HG03575 (cell line): ENCODE data around the gene DCHS1.

ENCODE experiments used
- ATAC-seq: cut with Tn5 transposase; IDR thresholded peaks from one replicate; pipeline ENCODE4 v1.9.1; 2021; ENCODE audit not compliant: unreplicated experiment, insufficient number of reproducible peaks, low FRiP score; ENCODE audit errors: extremely low read depth

Gene DCHS1

DNA sequence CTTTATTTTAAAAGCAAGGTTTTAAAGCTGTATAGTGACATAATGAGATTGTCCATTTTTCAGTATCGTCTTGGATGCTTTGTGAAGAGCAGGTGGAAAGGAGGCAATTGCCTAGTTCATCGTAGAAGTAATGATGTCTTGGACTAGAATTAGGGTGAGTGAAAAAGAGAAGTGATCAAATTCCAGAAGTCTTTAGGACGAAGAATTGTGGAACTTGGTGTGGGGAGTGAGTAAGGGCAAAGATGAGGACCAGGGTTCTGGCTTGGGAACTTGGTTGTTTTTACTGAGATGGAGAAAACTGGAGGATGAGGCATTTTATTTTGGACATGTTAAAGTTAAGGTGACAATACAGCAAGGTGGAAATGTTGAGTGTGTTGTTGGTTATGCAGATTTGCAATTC is 50.8 kb downstream of the DCHS1 start:
- ATAC-seq, result no peak

DNA sequence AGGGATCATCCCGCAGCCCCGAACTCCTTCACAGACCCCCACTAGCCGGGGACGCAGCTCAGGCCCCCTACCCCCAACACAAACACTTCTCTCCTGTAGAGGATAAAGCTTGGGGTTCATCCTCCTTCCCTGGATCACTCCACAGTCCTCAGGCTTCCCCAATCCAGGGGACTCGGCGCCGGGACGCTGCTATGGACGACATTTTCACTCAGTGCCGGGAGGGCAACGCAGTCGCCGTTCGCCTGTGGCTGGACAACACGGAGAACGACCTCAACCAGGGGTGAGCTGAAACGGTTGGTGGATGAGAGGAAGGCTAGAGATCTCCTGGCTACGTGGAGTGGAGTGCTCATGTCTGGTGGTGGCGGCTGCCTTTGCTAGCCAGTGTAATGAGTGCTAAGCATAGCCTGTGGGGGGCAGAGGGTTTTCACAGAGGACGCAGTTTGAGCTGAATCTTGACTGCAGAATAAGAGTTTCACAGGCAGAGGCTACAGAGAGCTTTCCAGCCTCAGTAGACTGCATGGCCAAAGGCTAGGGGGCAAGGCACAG is 51.5 kb downstream of the DCHS1 start:
- ATAC-seq, result no peak

DNA sequence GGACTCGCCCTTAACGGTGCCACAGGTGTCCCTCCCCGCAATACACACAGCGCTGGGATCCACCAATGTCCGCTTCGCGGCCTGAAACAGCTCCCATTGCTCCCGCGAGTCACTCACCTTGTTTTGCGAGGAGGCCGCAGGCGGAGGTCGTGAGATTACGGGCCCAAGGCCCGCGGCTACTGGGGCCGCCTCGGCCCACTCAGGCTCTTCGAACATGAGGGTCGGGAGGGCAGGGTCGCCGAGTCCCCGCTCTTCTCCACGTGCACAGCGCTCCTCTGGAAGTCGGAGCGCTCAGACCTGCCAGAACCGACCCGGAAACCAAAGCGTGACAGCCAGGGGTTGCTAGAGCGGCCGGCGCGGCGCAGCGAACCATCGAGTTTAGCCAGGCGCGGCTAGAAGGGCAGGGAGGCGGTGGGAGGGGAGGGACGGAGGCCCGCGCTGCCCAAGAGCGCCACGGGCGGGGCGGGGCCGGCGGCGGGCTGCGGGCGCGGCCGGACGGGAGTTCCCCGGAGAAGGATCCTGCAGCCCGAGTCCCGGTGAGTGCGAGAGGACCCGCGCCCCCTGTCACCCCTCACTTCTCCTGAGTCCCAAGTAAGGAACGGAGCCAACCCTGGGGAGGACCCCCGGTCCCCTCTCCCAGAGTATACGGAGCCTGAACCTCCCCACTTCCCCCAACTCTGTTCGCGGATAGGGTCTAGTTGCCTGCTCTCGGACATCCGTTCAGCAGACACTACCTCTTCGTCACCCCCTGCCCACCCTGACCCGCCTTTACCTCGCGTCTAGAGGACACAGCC is 52.1 kb downstream of the DCHS1 start, which contains the start of the genes ILK and RRP8:
Gene ILK, plus strand, starts transcription at position 488 of the 794 bp plus-strand sequence. CDS start 498 bp downstream, outside the sequence.
Gene RRP8, minus strand, starts transcription at position 330 of the 794 bp plus-strand sequence. Its CDS starts 114 bp downstream, at position 216.
- ATAC-seq, result no peak

DNA sequence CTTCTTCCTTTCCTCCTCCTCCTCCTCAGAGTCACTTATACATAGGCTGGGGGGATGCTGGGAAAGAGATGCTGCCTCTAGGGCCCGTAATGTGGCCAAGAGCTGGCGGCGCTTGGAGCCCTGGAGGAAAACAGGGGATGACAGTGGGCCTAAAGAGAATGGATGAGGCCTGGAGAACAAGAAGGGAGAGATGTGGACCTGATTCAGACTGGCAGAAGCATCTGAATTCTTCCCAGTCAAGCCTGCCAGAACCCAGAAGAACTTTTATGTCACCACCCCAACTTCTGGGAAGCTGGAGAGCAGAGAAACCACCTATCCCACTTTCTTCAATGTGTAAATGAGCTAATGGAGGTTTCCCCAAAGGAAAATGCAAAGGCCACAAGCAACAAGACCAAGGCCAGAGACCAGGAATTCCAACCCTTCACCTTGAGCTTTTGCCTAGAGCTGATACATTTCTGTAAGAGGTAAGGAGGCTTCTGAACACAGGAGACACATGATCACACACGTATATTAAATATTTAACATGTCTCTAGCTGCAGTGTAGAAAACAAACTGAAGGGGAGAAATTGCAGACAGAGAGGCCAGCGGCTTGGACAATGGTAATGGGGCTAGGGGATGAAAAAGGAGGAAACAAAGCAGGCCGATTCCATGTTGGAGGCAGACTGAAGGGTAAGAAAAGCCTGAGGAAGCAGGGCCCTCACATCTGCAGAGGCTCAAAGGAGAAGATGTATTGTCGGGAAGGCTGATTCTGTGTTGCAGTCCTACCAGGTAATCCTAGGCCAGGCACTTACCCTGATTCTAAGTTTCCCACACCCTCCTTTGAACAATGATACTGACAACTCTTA is 53.3 kb downstream of the DCHS1 start:
- ATAC-seq, result no peak

DNA sequence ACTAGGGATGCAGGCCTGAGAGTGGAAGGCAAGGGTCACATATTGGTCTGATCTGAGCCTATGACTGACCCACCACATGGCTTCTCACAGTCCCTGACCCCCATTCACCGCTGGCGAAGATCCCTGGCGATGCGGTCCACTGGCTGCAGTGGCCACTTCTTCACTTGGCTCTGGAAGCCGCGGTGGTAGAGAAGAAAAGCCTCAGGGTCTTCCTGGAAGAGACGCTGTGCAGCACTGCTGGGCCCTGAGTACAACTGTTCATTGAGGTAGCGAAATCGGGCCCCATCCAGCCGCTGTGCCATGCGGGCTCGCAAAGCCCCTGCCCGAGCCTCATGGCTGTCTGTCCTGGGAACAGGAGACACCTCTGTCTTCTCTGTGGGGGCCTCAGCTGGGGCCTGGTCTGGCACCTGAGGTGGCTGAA is 54.6 kb downstream of the DCHS1 start:
- ATAC-seq, result no peak

DNA sequence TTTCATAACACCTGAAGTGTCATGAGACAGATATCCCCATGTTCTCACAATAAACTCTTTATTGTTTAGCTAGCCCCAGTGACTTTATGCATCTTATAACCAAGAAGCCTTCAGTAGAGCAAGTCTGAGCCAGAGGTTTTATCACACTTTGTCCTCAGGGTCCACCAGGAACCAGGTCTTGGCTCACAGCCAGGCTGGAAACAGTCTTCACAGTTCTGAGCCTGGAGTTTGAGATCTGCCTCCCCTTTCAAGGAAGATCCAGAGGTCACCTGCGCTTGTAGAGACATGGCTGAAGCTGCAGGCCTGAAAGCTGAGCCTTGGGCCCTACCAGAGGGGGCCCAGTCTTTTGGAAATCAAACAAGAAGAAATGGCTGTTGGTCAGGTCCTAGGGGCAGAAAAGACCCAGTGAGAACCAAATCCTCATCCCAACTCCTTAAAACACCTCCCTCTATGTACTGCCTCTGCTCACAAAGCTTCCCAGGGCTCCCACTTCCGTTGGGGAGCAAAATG is 55.7 kb downstream of the DCHS1 start:
- no peak for ATAC-seq

DNA sequence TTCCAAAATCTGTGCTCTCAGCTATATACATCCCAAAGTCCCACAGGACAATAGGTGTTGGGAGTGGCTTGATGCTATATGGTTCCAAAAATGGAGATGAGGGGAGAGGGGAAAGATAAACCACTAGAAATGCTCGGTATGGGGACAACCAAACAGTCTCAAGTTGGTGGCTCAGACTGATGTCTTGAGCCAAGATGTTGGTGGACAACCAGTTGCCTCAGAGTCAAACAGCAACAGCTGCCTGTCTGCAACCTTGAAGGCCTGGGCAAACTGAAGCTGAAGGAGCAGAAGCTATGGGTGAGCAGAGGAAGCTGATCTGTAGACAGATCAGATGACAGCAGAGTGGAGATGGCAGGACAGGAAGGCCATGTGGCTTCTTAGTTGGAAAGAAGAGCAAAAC is 56.2 kb downstream of the DCHS1 start:
- ATAC-seq, result no peak

DNA sequence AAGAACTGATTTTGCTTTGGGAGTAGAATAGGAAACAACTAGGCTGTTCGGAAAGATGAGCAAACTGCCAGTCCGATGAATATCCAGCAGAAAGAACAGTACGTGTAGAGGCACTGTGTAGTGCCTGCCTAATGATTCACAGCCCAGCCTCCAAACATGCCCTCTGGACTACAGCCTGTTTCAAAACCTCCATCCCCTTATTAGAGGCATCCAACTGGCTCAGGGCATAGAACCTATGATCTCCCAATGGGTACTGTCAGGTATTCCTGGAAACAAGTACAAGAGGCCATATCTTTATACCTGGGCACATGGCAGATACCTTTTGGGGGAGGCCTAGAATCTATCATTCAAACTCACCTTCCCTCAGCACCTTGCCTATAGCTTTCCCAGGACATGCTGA is 57.1 kb downstream of the DCHS1 start:
- no peak for ATAC-seq

DNA sequence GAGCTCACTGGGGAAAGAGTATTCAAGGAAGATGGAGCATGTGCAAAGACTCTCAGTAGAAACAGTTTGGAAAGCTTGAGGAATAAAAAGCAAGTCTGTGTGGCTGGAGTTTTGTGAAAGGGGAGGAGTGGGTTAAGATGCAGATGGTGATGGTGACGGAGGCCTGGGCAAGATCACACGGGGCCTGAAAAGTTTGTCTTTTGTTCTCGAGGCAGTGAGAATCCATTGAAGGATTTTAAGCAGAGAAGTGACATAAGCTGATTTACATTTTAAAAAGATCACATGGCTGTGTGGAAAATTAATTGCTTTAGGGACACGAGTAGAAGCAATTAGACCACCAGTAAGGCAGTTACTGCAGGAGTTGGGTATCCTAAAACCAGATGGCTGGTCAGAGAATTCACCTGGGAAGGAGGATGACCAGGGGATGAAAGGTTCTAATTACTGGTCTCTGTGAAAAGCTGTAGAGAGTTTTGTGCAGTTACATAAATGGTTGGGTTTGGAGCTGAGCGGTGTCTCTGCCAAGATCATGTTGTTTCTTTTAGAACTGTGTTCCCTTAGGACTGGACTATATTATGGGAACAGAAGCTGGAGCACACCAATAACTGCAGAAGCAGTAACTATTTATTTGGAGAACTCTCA is 59.3 kb downstream of the DCHS1 start:
- no peak for ATAC-seq

DNA sequence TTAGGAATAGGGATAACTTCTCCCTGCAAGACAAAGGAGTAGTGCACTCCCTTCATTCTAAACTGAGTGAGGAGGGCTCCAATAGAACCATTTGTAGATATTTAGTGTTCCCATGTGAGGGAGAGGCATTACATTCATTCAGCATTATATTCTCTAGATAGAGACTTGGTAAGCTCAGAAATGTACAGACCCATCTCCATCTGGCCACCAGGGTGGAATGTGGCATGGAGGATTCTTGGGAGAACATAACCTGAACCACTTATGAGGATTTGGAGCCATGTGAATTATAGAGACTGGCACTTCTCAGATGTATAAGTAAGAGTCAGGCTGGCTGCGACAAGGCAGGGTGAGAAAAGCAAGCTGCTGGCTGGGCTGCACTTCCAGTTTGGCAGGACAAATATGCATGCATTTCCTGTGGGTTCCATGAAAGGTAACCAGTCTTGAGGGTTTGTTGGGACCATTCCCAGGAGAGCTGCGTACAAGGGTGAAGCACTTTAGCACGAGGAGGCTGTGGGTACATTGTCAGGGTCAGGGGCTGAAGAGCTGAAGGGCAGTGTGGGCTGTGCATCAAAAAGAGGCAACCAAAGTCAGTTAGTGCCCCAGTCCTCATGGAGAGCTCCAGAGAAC is 61.4 kb downstream of the DCHS1 start:
- no peak for ATAC-seq

DNA sequence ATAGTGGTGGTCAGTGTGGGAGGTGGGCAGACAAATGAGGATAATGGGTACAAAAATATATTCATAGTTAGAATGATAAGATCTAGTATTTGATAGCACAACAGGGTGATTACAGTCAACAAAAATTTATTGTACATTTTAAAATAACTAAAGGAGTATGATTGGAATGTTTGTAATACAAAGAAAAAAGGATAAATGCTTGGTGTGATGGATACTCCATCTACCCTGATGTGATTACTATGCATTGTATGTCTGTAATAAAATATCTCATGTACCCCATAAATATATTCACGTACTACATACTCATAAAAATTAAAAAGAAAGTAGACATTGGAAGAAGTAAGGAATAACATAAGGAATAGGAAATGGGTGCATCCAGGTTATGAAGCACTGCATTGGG is 67.6 kb downstream of the DCHS1 start:
- ATAC-seq, result no peak

DNA sequence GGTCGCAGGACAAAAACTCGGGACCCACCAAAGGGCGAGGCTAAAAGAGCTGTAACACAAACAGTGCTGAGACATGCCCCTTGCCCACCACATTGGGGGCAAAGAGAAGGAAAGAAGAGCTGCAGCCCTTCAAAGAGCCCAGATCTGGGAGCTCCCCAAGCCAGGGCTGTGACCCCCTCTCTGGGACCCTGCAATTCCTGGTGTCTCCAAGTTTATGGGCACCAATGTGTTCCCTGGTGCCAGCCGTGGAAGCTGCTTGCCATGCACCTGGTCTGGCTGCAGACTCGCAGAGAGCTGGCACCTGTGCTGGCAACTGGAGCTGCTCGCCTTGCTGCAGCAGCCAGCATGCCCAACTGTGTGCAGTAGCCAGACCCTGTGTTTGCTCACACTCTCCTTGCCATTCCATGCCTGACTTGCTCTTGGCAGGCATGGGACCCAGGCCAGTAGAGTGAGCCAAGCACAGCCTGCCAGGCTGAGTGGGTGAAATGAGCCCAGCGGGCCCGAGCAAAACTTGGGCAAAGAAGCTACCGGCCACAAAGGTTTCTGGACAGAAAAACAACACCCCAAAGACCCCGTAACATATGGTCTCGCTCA is 68.2 kb downstream of the DCHS1 start:
- no peak for ATAC-seq

DNA sequence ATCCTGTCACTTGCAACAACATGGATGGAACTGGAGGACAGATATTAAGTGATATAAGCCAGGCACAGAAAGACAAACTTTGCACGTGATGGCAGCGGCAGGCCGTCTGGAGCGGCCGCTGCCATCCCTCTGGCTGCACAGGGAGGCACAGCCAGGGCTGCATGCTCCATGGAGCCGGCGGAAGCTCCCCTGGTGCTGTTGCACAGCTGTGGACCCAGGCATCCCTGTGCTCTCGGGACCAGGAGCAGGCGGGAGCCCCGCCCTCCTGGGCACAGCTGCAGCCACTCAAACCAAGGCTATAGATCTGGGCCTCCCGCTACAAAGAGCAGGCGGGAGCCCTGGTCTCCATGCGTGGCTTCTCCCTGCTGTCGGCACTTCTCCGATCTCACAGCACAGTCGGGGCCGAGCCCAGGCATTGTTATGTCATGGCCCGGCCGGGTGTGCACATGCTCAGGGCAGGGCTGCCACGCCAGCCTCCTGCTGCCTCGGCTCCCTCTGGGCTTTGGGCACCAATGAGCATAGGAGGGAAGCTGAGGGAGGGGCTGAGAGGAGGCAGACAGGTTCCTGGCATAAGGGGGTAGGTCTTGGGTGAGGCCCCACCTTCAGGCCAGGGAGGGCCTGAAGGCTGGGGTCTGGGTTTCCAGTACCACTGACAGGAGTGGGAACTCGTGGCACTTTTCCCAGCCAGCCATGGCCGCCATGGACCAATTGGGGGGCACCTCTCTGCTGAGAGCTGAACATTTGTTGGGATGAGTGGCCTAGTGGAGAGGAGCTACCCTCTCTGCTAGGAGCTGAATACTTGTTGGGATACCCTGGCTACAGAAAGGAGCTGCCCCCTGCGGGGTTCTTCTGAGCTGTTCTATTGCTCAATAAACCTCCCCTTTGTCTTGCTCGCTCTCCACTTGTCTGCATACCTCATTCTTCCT is 68.9 kb downstream of the DCHS1 start:
- no peak for ATAC-seq

DNA sequence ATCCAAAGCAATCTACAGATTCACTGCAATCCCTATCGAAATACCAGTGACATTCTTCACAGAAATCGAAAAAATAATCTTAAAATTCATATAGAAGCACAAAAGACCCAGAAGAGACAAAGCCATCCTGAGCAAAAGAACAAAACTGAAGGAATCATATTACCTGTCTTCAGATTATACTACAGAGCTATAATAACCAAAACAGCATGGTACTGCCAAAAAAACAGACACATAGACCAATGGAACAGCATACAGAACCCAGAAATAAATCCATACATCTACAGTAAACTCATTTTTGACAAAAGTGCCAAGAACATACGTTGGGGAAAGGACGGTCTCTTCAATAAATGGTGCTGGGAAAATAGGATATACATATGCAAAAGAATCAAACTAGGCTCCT is 71.1 kb downstream of the DCHS1 start:
- no peak for ATAC-seq

DNA sequence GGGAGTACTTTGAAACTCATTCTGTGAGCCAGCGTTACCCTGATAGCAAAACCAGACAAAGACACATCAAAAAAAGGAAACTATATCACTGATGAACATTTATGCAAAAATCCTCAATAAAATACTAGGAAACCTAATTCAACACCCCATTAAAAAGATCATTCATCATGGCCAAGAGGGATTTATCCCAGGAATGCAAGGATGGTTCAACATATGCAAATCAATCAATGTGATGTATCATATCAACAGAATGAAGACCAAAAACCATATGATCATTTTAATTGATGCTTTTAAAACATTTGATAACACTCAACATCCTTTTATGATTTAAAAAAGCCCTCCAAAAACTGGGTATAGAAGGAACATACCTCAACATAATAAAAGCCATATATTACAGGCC is 72.0 kb downstream of the DCHS1 start:
- no peak for ATAC-seq

DNA sequence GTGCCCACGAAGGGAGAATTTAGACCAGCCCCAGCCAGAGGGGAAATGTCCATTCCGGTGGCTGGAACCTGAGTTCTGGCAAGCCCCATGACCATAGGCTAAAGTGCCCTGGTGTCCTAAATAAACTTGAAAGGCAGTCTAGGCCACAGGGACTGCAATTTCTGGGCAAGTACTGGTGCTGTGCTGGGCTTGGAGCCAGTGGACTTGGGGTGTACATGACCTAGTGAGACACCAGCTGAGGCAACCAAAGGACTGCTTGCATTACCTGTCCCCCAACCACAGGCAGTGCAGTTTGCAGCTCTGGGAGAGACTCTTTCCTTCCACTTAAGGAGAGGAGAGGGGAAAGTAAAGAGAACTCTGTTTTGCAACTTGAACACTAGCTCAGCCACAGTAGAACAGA is 75.9 kb downstream of the DCHS1 start:
- no peak for ATAC-seq

DNA sequence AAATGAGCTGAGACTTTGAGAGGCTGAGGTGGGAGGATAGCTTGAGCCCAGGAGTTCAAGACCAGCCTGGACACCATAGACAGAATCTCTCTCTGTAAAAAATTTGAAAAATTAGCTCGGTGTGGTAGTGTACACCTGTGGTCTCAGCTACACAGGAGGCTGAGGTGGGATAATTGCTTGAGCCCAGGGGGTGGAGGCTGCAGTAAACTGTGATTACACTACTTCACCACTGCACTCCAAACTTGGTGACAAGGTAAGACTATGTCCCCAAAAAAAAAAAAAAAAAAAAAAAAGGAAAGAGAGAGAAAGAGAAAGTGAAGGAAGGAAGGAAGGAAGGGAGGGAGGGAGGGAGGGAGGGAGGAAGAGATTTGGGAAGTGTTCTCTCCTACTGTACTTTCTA is 77.5 kb downstream of the DCHS1 start:
- no peak for ATAC-seq
